B cell (primary cell): ENCODE data around the gene EPB41L4A. TPM values are rescaled to one million over a fixed set of nuclear protein-coding genes. Genes with fewer than 3 reads are reported as not detected.

ENCODE experiments used
- ATAC-seq: fragments of 200-7000 bp; cut with Tn5 transposase; one replicate; pipeline ENCODE4 v1.10.0; 2021; ENCODE audit warnings: low read depth, mild to moderate bottlenecking, moderate number of reproducible peaks, moderate library complexity
- CTCF ChIA-PET: fragments of 350-600 bp; sonication (Branson Sonifier 250); formaldehyde crosslinking; loops from one replicate; lab custom pipeline; 2021; ENCODE audit warnings: antibody characterized with exemption, inconsistent platforms; lab: Charles Lee
- POLR2A ChIA-PET: fragments of 350-600 bp; sonication (Branson Sonifier 250); formaldehyde crosslinking; loops from one replicate; lab custom pipeline; 2021; ENCODE audit warnings: antibody characterized with exemption; lab: Charles Lee
- DNase-seq: peaks from one replicate; pipeline ENCODE4 v3.0.0; 2013
- H2AFZ ChIP-seq: 2 replicates; pipeline ENCODE4 v1.6.1; 2012; ENCODE audit warnings: mild to moderate bottlenecking, low read depth, low read length; ENCODE audit not compliant: insufficient read depth, poor library complexity, severe bottlenecking
- H3K27ac ChIP-seq, 2 donors: 1 replicate in 1 of 2; 2 replicates in 1 of 2; pipeline ENCODE4 v1.5.1; 2012 to 2013; ENCODE audit warnings: low read length in 2 of 2, mild to moderate bottlenecking in 2 of 2, moderate library complexity in 1 of 2
- H3K27me3 ChIP-seq, 4 experiments: fragments of 200-600 bp in 1 of 4; sonication (generic) in 1 of 4; replicated peaks in 1 of 4; 1 replicate in 2 of 4; 2 replicates in 2 of 4; pipeline versions ENCODE4 v1.6.1 to v1.7.0; 2013 to 2016; ENCODE audit warnings: low read length in 3 of 4, mild to moderate bottlenecking in 2 of 4, mixed read lengths in 1 of 4, moderate library complexity in 1 of 4; ENCODE audit not compliant: insufficient read depth in 4 of 4, control insufficient read depth in 3 of 4; ENCODE audit errors: control extremely low read depth in 1 of 4
- H3K36me3 ChIP-seq, 2 experiments: replicated peaks in 1 of 2; 1 replicate in 1 of 2; 2 replicates in 1 of 2; pipeline versions ENCODE4 v1.6.1 to v1.7.1; 2013; ENCODE audit warnings: low read length in 1 of 2; ENCODE audit not compliant: insufficient read depth in 2 of 2, control insufficient read depth in 1 of 2; ENCODE audit errors: control extremely low read depth in 1 of 2, extremely low read depth in 1 of 2
- H3K4me1 ChIP-seq, 2 donors: fragments of 200-600 bp in 1 of 2; sonication (generic) in 1 of 2; 1 replicate in 1 of 2; 2 replicates in 1 of 2; pipeline versions ENCODE4 v1.5.1 to v1.6.1; 2013 to 2017; ENCODE audit warnings: low read length in 2 of 2; ENCODE audit not compliant: control insufficient read depth in 2 of 2, insufficient read depth in 2 of 2
- H3K4me2 ChIP-seq: replicated peaks from 2 replicates; pipeline ENCODE3; 2012; ENCODE audit warnings: mild to moderate bottlenecking, low read depth, low read length; ENCODE audit not compliant: poor library complexity, severe bottlenecking
- H3K4me3 ChIP-seq, 5 experiments: fragments of 200-600 bp in 1 of 5; sonication (generic) in 1 of 5; 1 replicate in 3 of 5; 2 replicates in 2 of 5; pipeline versions ENCODE4 v1.5.1 to v1.7.0; 2011 to 2016; ENCODE audit warnings: low read length in 4 of 5, mild to moderate bottlenecking in 4 of 5, low read depth in 2 of 5, control low read depth in 1 of 5, moderate library complexity in 1 of 5; ENCODE audit not compliant: insufficient read depth in 1 of 5; ENCODE audit errors: control extremely low read depth in 1 of 5, extremely low read depth in 1 of 5
- H3K79me2 ChIP-seq: fragments of 200-600 bp; sonication (generic); one replicate; pipeline ENCODE4 v1.6.0; 2016; ENCODE audit warnings: low read length; ENCODE audit not compliant: control insufficient read depth, insufficient read depth
- H3K9ac ChIP-seq: fragments of 200-600 bp; sonication (generic); 2 replicates; pipeline ENCODE4 v1.6.1; 2017; ENCODE audit warnings: mild to moderate bottlenecking, low read length, moderate library complexity
- H3K9me3 ChIP-seq, 3 donors: one replicate each; pipeline versions ENCODE4 v1.6.1 to v1.7.1; 2013; ENCODE audit warnings: low read length in 2 of 3; ENCODE audit not compliant: control insufficient read depth in 2 of 3, insufficient read depth in 1 of 3; ENCODE audit errors: control extremely low read depth in 1 of 3
- H4K20me1 ChIP-seq: 2 replicates; pipeline ENCODE4 v1.6.0; 2012; ENCODE audit warnings: mild to moderate bottlenecking, low read length; ENCODE audit not compliant: insufficient read depth, control insufficient read depth, poor library complexity, severe bottlenecking
- H3K27ac Mint-ChIP-seq: one replicate; pipeline ENCODE4 v1.8.0; 2021; ENCODE audit warnings: mixed read lengths
- H3K27me3 Mint-ChIP-seq: one replicate; pipeline ENCODE4 v1.8.0; 2021; ENCODE audit warnings: mixed read lengths
- H3K4me1 Mint-ChIP-seq: one replicate; pipeline ENCODE4 v1.8.0; 2021; ENCODE audit warnings: mixed read lengths
- H3K4me3 Mint-ChIP-seq: one replicate; pipeline ENCODE4 v1.8.0; 2021; ENCODE audit warnings: mixed read lengths
- H3K9me3 Mint-ChIP-seq: one replicate; pipeline ENCODE4 v1.8.0; 2022; ENCODE audit warnings: mixed read lengths; ENCODE audit not compliant: insufficient read depth
- CTCF ChIP-seq: fragments of 200-600 bp; IDR thresholded peaks from one replicate; pipeline ENCODE4 v1.8.0; 2022; ENCODE audit warnings: antibody characterized with exemption, mild to moderate bottlenecking
- EZH2 ChIP-seq: IDR thresholded peaks from 2 replicates; pipeline ENCODE4 v1.6.1; 2012; ENCODE audit warnings: borderline replicate concordance, low read depth, mild to moderate bottlenecking, moderate library complexity, low read length; ENCODE audit not compliant: insufficient read depth, poor library complexity, severe bottlenecking
- WGBS: methylation state at CpG from one replicate; pipeline ENCODE4 v1.1.5; 2013; ENCODE audit warnings: missing lambda C conversion rate; ENCODE audit not compliant: insufficient coverage; 5-methylcytosine and 5-hydroxymethylcytosine counted together
- intact Hi-C: fragments of 100-400 bp; cut with micrococcal nuclease; formaldehyde crosslinking; loops from one replicate; pipeline ENCODE4 v1.10.0; 2022
- polyA plus RNA-seq: library from polyadenylated mRNA; depleted of rRNA; stranded (reverse); fragments of >200 nt; gene quantifications from 2 replicates; pipeline ENCODE4 v1.2.3, GENCODE V29; 2012
- small RNA-seq: library from RNA; depleted of rRNA; stranded (forward); fragments of <200 nt; gene quantifications from one replicate; pipeline ENCODE3, GENCODE V24; 2012; ENCODE audit warnings: low replicate concordance, low read depth; ENCODE audit not compliant: insufficient read length
- total RNA-seq, 2 donors: library from RNA; stranded (reverse); fragments of 120-200 nt in 1 of 2; gene quantifications; 1 replicate in 1 of 2; 2 replicates in 1 of 2; pipeline versions ENCODE4 v1.2.3 to v1.2.4, GENCODE V29; 2013 to 2022

Gene EPB41L4A
- total and polyA plus RNA-seq, 2 donors (not counting 1 experiment from before 2014, with no cell fraction given), result 1.8 to 12.9 TPM

GRCh38 chr5:112116371-112116770, 302.7 kb downstream of the EPB41L4A start:
- Histone ChIP-seq H3K27me3 (peaks cover 0 to 2% (median 0%) of the 10 kb centered on the region in 4 experiments), H3K79me2 (no peaks in the 10 kb centered on the region), H3K36me3 (no peaks in the 10 kb centered on the region), H3K4me1 (no peaks in the 10 kb centered on the region), H3K27ac (no peak overlapping the region), H3K4me2 (no peak overlapping the region), H2AFZ (no peak overlapping the region), H3K9ac (no peak overlapping the region), H3K9me3 (peaks cover 0 to 5% (median 0%) of the 10 kb centered on the region in 3 donors), H3K4me3 (no peak overlapping the region), H4K20me1 (no peaks in the 10 kb centered on the region)
- Mint-ChIP-seq H3K9me3 (peaks cover 2% of the 10 kb centered on the region), H3K27me3 (peaks cover 5% of the 10 kb centered on the region), H3K27ac (no peak overlapping the region), H3K4me3 (no peak overlapping the region), H3K4me1 (no peaks in the 10 kb centered on the region)
- DNase-seq, result no peak
- CTCF ChIA-PET, result no interaction called here
- POLR2A ChIA-PET, result no interaction called here
- no peak for TF ChIP-seq EZH2
- no peak for TF ChIP-seq CTCF
- no peak for ATAC-seq
- intact Hi-C loops, result no loop called here

GRCh38 chr5:112113565-112113964, 305.5 kb downstream of the EPB41L4A start:
- H3K27me3 Mint-ChIP-seq, result no peaks in the 10 kb centered on the region
- no peak for TF ChIP-seq EZH2
- TF ChIP-seq CTCF, result no peak
- H3K36me3 ChIP-seq, result no peaks in the 10 kb centered on the region
- POLR2A ChIA-PET, result no interaction called here
- no peak overlapping the region for H3K27ac ChIP-seq
- H3K27me3 ChIP-seq, result peaks cover 0 to 2% (median 0%) of the 10 kb centered on the region in 4 experiments
- no peak overlapping the region for H3K4me3 Mint-ChIP-seq
- no peaks in the 10 kb centered on the region for H3K4me1 Mint-ChIP-seq
- CTCF ChIA-PET, result no interaction called here
- H3K9me3 ChIP-seq, result no peaks in the 10 kb centered on the region
- intact Hi-C loops, result no loop called here
- no peaks in the 10 kb centered on the region for H3K79me2 ChIP-seq
- H3K4me2 ChIP-seq, result no peak overlapping the region
- H3K4me1 ChIP-seq, result no peaks in the 10 kb centered on the region
- no peak overlapping the region for H3K4me3 ChIP-seq
- H2AFZ ChIP-seq, result no peak overlapping the region
- DNase-seq, result no peak
- no peaks in the 10 kb centered on the region for H3K9me3 Mint-ChIP-seq
- H3K9ac ChIP-seq, result no peak overlapping the region
- no peak overlapping the region for H3K27ac Mint-ChIP-seq
- H4K20me1 ChIP-seq, result no peaks in the 10 kb centered on the region
- WGBS, result 60% methylated on average over 1 of the region's 2 CpGs
- no peak for ATAC-seq

Small RNA genes lying within 50 kb of the gene (small RNA-seq; reads per million reads assigned to genes)
- gene AC010265.1 (not detected), gene HMGB3P16 (not detected), gene SNORA13 (384 reads per million, percentile 97 among the genes with 10 or more reads in this experiment)
